DND-41 (cell line): ENCODE measurements around the gene CLASP1.

Source experiments
- ATAC-seq: fragments of 200-7000 bp; cut with Tn5 transposase; 3 replicates; pipeline ENCODE4 v1.9.1; 2021; ENCODE audit warnings: low read depth; ENCODE audit not compliant: insufficient read depth
- DNase-seq: peaks from one replicate; pipeline ENCODE4 v3.0.0-alpha.2; 2020
- H2AFZ ChIP-seq: 2 replicates; pipeline ENCODE4 v1.6.0; 2012; ENCODE audit warnings: low read depth, low read length
- H3K27ac ChIP-seq: 2 replicates; pipeline ENCODE4 v1.5.1; 2012; ENCODE audit warnings: low read length, inconsistent platforms
- H3K27me3 ChIP-seq: fragments of 200-600 bp; sonication (generic); 2 replicates; pipeline ENCODE4 v1.6.0; 2012; ENCODE audit warnings: low read length, mild to moderate bottlenecking, inconsistent platforms; ENCODE audit not compliant: insufficient read depth, poor library complexity
- H3K36me3 ChIP-seq: 2 replicates; pipeline ENCODE4 v1.5.1; 2012; ENCODE audit warnings: low read length, inconsistent platforms; ENCODE audit not compliant: insufficient read depth
- H3K4me1 ChIP-seq: 2 replicates; pipeline ENCODE4 v1.5.1; 2012; ENCODE audit warnings: mild to moderate bottlenecking, low read length; ENCODE audit not compliant: insufficient read depth
- H3K4me2 ChIP-seq: 2 replicates; pipeline ENCODE4 v1.6.0; 2012; ENCODE audit warnings: mild to moderate bottlenecking, moderate library complexity, low read length, inconsistent platforms; ENCODE audit not compliant: insufficient read depth
- H3K4me3 ChIP-seq, 2 experiments: fragments of 200-600 bp in 1 of 2; shearing (Covaris generic) in 1 of 2; 2 replicates each; pipeline ENCODE4 v1.5.1; 2012 to 2016; ENCODE audit warnings: inconsistent platforms in 2 of 2, low read length in 2 of 2, mild to moderate bottlenecking in 2 of 2, low read depth in 1 of 2, moderate library complexity in 1 of 2
- H3K79me2 ChIP-seq: 2 replicates; pipeline ENCODE4 v1.6.0; 2012; ENCODE audit warnings: low read length, inconsistent platforms; ENCODE audit not compliant: insufficient read depth
- H3K9ac ChIP-seq: 2 replicates; pipeline ENCODE4 v1.6.0; 2012; ENCODE audit warnings: low read depth, mild to moderate bottlenecking, inconsistent platforms, low read length, moderate library complexity
- H3K9me3 ChIP-seq: 2 replicates; pipeline ENCODE4 v1.5.1; 2012; ENCODE audit warnings: low read length, moderate library complexity, mild to moderate bottlenecking, inconsistent platforms; ENCODE audit not compliant: insufficient read depth, severe bottlenecking
- H4K20me1 ChIP-seq: 2 replicates; pipeline ENCODE4 v1.6.0; 2012; ENCODE audit warnings: low read length; ENCODE audit not compliant: insufficient read depth
- EZH2 ChIP-seq: IDR thresholded peaks from 3 replicates; pipeline ENCODE4 v1.6.1; 2012; ENCODE audit warnings: borderline replicate concordance, low read depth, mild to moderate bottlenecking, moderate library complexity, low read length, inconsistent platforms; ENCODE audit not compliant: severe bottlenecking
- TF ChIP-seq, protein P1 (sequence below): IDR thresholded peaks from 2 replicates; pipeline ENCODE4 v1.5.1; 2012; ENCODE audit warnings: borderline replicate concordance, low read length, moderate library complexity, mild to moderate bottlenecking; ENCODE audit not compliant: poor library complexity, severe bottlenecking; ENCODE audit errors: extremely low read depth

CLASP1 gene

GRCh38 chr2:121349721-121350401, 299.4 kb downstream of the CLASP1 start:
- Histone ChIP-seq H2AFZ (no peak overlapping the region), H3K9ac (no peak overlapping the region), H3K4me3 (no peak overlapping the region), H3K4me1 (no peaks in the 10 kb centered on the region), H3K4me2 (no peak overlapping the region), H3K27me3 (no peaks in the 10 kb centered on the region), H3K79me2 (no peaks in the 10 kb centered on the region), H3K27ac (no peak overlapping the region), H3K9me3 (no peaks in the 10 kb centered on the region), H4K20me1 (no peaks in the 10 kb centered on the region), H3K36me3 (peaks cover 95% of the 10 kb centered on the region)
- ATAC-seq = no peak
- TF ChIP-seq EZH2 = no peak
- TF ChIP-seq, protein P1, sequence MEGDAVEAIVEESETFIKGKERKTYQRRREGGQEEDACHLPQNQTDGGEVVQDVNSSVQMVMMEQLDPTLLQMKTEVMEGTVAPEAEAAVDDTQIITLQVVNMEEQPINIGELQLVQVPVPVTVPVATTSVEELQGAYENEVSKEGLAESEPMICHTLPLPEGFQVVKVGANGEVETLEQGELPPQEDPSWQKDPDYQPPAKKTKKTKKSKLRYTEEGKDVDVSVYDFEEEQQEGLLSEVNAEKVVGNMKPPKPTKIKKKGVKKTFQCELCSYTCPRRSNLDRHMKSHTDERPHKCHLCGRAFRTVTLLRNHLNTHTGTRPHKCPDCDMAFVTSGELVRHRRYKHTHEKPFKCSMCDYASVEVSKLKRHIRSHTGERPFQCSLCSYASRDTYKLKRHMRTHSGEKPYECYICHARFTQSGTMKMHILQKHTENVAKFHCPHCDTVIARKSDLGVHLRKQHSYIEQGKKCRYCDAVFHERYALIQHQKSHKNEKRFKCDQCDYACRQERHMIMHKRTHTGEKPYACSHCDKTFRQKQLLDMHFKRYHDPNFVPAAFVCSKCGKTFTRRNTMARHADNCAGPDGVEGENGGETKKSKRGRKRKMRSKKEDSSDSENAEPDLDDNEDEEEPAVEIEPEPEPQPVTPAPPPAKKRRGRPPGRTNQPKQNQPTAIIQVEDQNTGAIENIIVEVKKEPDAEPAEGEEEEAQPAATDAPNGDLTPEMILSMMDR = no peak
- no peak for DNase-seq

DNA sequence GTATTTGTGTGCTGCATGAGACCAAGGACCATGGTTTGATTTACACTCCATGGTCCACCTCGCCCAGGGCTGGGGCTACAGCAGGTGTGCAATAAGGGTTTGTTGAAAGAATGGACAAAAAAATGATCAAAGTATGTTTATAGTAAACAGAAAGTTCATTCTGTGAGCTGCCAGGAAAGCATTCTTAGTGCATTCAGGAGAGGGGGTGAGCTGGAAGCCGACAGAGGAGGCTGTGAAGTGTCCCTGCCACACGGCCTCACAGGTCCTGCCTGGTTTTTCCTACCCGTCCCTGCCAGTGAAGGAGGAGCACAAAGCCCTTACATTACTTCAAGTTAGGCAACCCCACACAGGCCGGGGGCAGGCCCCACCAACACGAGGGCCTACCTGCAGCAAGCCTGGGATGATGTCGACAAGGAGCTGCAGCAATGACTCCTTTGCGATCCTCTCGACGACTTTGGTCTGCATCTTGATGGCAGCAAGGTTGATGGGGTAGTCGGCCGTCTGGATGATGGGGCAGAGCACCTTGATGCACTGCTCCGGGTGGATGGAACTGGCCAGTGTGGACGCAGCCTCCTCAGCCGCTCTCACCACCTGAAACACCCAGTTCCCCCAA, 301.0 kb downstream of the CLASP1 start:
- H3K4me2 ChIP-seq = no peak overlapping the region
- ATAC-seq (no peak), DNase-seq (no peak)
- no peaks in the 10 kb centered on the region for H3K27me3 ChIP-seq
- no peak overlapping the region for H3K9ac ChIP-seq
- H3K9me3 ChIP-seq = no peaks in the 10 kb centered on the region
- H4K20me1 ChIP-seq = no peaks in the 10 kb centered on the region
- H3K27ac ChIP-seq = no peak overlapping the region
- H3K4me1 ChIP-seq = no peaks in the 10 kb centered on the region
- H3K4me3 ChIP-seq = no peak overlapping the region
- H2AFZ ChIP-seq = no peak overlapping the region
- H3K36me3 ChIP-seq = peaks cover 88% of the 10 kb centered on the region
- H3K79me2 ChIP-seq = no peaks in the 10 kb centered on the region
- no peak for TF ChIP-seq EZH2
- TF ChIP-seq, protein P1 = no peak

DNA sequence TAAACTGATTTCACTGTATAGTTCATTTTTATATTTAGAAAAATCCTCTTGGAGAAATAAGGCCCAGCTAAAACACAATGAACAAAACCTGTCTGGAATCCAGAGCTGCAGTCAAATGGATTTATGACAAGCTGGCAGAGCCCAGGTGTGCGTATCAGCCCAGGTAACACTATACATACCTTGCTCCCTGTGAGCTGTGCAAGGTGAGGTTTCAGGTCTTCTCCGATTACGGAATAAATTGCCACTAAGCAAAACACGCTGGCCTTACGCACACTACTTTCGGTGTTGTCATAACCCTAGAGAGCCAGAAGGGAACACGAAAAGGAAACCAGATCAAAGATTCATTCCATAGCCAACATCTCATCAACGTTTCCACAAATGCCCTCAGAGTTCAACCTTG, 302.4 kb downstream of the CLASP1 start:
- Histone ChIP-seq H2AFZ (no peak overlapping the region), H3K36me3 (peaks cover 77% of the 10 kb centered on the region), H3K9ac (no peak overlapping the region), H3K4me1 (no peaks in the 10 kb centered on the region), H3K4me2 (no peak overlapping the region), H3K27ac (no peak overlapping the region), H3K27me3 (no peaks in the 10 kb centered on the region), H4K20me1 (no peaks in the 10 kb centered on the region), H3K9me3 (no peaks in the 10 kb centered on the region), H3K79me2 (no peaks in the 10 kb centered on the region), H3K4me3 (no peak overlapping the region)
- TF ChIP-seq, protein P1 = no peak
- no peak for TF ChIP-seq EZH2
- no peak for DNase-seq
- ATAC-seq = no peak
